Right cardiac atrium (tissue), 5 donors: Measurements from ENCODE around the gene BCL7C. TPM values are rescaled to one million over a fixed set of nuclear protein-coding genes. Genes with fewer than 3 reads are reported as not detected.
A peak's percentile ranks its signal among the peaks of the same experiment; 100 is the strongest.
"Not testable (repeated sequence)": the region's sequence is repeated elsewhere in the genome, so short reads cannot be mapped to it uniquely, and the experiment has no call there.

Experiments
- ATAC-seq, 2 donors: fragments of 200-7000 bp; cut with Tn5 transposase; one replicate each; pipeline versions ENCODE4 v1.8.0 to v1.9.1; 2020; ENCODE audit warnings: moderate library complexity in 2 of 2, mild to moderate bottlenecking in 1 of 2
- DNase-seq, 3 donors: peaks; one replicate each; pipeline ENCODE4 v3.0.0-alpha.2; 2020
- H3K27ac ChIP-seq: one replicate; pipeline ENCODE4 v1.5.1; 2013; ENCODE audit warnings: mild to moderate bottlenecking, low read length, control low read depth, moderate library complexity
- H3K27me3 ChIP-seq: one replicate; pipeline ENCODE4 v1.6.1; 2013; ENCODE audit not compliant: control insufficient read depth, insufficient read depth
- H3K4me1 ChIP-seq: one replicate; pipeline ENCODE4 v1.6.1; 2013; ENCODE audit warnings: low read length; ENCODE audit not compliant: control insufficient read depth, insufficient read depth
- H3K4me3 ChIP-seq: one replicate; pipeline ENCODE4 v1.5.1; 2013; ENCODE audit warnings: low read length, control low read depth
- H3K9me3 ChIP-seq: one replicate; pipeline ENCODE4 v1.6.1; 2013; ENCODE audit warnings: low read length; ENCODE audit not compliant: control insufficient read depth
- WGBS: extraction: QIAGEN DNeasy Blood & Tissue Kit; methylation state at CpG from one replicate; pipeline ENCODE4 v1.1.7; 2013; 5-methylcytosine and 5-hydroxymethylcytosine counted together
- intact Hi-C, 4 donors: fragments of 100-400 bp; cut with DNase I; formaldehyde crosslinking; loops; one replicate each; pipeline versions ENCODE4 v1.11.0 to v1.14.0; 2022 to 2023
- polyA plus RNA-seq: library from polyadenylated mRNA; stranded (reverse); fragments of 200-250 nt; gene quantifications from one replicate; pipeline ENCODE4 v1.2.3, GENCODE V29; 2013
- total RNA-seq, 4 donors: library from RNA; stranded (reverse); fragmentation: NEBNext Ultra II Directional; extraction: Animal tissue kit (Norgen Biotek cat#: 25700); gene quantifications; one replicate each; pipeline ENCODE4 v1.2.1, GENCODE V29; 2021
- donor health status: healthy with polysubstance abuse.
- donor health status: DM: no; HTN: yes; CAD: no.
- donor health status: DM: no; HTN: no; CAD: no.
- donor health status: DM: no; HTN: yes; CAD: no; lungs with severe emphysema.
- donor health status: DM: yes; HTN: yes; CAD: no.

Gene BCL7C
- total and polyA plus RNA-seq, 5 donors = 20.6 to 31.7 (median 29.2) TPM

DNA sequence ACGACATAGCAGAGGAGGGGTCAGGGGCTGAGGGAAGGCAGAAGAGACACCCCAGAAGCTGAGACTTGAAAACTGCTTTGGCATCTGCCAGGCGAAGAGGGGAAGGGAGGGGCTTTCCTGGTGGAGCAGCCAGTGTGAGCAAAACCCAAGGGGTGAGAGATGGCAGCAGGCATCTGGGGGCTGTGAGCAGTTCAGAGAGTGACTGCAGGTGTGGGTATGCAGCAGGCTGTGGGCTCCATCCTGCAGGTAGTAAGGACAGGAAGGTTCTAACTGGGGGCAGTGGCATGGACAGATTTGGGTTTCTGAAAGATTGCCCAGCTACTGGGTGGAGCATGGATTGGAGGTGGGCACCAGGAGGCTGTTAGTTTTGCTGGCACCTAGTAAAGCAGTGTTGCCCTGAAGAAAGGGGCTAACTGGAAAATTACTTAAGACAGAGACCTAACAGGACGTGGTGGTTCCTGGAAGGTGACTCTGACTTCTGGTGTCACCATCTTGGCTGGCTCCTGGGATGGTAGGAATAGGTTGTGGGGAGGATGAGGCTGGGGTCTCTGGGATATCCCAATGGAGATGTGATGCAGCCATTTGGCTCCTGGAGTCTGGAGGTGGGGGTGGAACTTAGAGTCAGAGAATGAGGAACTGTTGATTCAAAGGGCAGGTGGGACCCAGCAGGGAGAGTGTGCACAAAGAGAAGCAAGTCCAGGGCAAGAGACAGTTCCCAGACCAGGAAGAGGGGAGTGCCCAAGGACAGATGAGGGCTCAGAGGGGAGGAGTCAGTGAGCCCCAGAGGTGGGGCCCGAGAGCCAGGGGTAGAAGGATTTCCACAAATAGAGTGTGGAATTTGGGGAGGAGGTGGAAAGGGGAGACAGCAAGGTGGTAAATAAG lies 11.2 kb downstream of the BCL7C start:
- WGBS = 68% methylated on average over 4 of the region's 4 CpGs
- Histone ChIP-seq H3K4me3 (no peak overlapping the region), H3K27ac (no peak overlapping the region), H3K4me1 (no peaks in the 10 kb centered on the region), H3K9me3 (no peaks in the 10 kb centered on the region), H3K27me3 (no peaks in the 10 kb centered on the region)
- intact Hi-C loops = no loop called here
- ATAC-seq (no peak), DNase-seq (peak in 1 of 3 donors; percentile 21)

DNA sequence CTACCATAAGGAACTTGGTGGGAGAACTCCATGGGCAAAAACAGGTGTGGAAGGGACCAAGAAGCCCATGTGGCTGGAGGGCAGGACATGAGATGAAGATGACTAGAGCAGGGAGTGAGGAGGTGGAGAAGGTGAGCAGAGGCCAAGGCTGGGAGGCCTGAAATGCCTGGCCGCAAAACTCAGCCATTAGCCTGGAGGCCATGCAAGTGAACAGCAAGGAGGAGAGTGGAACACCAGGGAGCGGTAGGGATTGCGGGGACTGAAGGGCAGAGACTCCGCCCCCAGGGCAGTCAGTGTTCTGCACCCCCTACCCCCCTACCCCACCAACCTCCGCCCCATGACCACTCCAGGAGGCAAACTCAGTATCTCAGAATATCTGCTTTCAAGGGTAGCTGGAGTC lies 17.0 kb downstream of the BCL7C start:
- DNase-seq = no peak
- H3K27ac ChIP-seq = peak overlapping the region; percentile 63
- peak overlapping the region; percentile 86 for H3K4me3 ChIP-seq
- H3K27me3 ChIP-seq = no peaks in the 10 kb centered on the region
- WGBS = 78% methylated on average over 5 of the region's 5 CpGs
- no peaks in the 10 kb centered on the region for H3K9me3 ChIP-seq
- intact Hi-C loops = loop anchor here in 1 of 4 donors (10.0 kb wide), 1 partner anchor 62 kb away; no protein-coding TSS in a partner anchor
- H3K4me1 ChIP-seq = peaks cover 6% of the 10 kb centered on the region
- ATAC-seq = no peak

DNA sequence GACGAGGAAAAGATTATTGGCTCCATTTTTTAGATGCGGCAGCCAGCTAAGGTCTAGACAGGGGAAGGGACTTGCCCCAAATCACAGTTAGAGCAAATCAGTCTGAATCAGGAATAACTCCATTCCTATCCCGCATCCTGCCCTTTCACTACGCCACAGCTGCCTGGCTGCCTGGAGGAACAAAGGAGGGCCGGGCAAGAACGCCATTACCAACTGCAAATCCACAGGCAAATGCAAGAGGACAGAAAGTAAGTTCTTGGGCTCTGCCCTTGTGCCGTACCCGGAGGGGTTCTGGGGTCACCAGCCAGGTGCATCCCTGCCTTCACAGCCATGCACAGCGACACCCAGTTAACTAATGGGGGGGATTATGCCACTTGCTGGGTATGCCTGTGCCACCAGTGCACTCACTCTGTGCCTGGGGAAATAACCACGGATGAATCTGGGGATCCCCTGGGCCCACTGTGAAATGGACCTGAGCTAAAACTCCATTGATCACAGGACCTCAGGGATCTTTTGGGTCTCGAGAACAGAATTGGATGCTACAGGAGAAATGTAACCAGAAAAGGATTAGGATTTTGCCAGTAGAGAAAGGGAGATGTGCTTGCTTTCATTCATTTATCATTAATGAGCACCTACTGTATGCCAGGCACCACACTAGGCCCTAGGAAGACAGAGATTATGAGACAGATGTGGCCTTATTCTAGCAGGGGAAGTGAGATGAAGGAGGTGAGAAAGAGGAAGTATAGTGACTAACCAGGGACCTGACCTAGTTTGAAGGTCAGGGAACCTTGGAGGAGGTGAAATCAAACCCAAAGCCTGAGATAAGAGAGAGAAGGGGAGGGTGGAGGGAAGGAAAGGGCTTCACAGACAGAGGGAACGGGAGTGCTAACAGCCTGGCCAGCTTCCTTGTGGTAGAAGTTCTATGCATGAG lies 17.7 kb downstream of the BCL7C start:
- no peak for ATAC-seq
- WGBS = 11% methylated on average over 12 of the region's 12 CpGs
- intact Hi-C loops = loop anchor here in 1 of 4 donors (10.0 kb wide), 1 partner anchor 61 kb away; no protein-coding TSS in a partner anchor

DNA sequence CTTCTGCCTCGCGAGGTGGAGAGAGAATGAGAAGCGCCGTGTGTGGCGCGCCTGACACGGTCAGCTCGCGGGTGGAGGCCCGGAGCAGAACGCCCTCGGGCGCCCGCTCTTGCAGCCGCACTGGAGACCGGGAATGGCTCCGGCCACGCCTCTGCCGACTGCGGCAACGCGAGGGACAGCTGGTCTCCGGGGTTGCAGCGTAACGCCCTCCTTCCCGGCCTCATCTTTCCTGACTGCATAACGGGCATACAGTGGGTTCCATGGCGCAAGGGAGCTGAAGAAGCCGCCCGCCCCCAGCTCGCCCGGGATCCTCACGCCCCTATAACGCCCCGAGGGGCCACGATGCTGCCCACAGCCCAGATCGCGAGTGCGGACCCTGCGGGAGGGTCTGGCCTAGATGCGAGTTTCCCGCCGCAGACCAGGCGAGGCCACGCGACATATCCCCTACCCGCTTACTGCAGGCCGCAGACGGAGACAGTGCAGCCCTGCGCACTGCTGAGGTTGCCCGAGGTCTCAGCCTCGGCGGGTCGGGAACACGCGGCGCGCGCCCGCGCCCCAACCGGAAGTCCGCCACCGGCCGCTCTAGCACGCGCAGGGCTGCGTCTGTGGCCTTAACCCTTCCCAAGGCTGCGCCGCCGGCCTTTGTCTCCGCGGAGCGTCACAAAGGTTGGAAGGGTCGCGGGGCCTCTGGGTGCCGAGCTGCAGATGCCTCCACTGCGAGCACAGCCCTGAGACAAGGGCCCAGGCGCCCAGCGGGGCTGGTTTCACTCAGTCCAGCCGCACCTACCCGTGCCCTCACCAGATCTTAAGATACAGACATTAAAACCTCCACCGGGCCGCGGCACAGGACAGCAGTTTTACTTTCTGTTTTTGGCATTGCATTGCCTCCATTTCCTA lies 18.8 kb downstream of the BCL7C start:
- intact Hi-C loops = loop anchor here in 1 of 4 donors (10.0 kb wide), 1 partner anchor 60 kb away; no protein-coding TSS in a partner anchor

More for the DNA sequence above, 17.7 kb downstream of the BCL7C start:
- Histone ChIP-seq H3K9me3 (no peaks in the 10 kb centered on the region), H3K4me1 (peaks cover 6% of the 10 kb centered on the region), H3K27me3 (no peaks in the 10 kb centered on the region), H3K27ac (peak overlapping the region; percentile 94), H3K4me3 (peak overlapping the region; percentile 86)
- DNase-seq = no peak

DNA sequence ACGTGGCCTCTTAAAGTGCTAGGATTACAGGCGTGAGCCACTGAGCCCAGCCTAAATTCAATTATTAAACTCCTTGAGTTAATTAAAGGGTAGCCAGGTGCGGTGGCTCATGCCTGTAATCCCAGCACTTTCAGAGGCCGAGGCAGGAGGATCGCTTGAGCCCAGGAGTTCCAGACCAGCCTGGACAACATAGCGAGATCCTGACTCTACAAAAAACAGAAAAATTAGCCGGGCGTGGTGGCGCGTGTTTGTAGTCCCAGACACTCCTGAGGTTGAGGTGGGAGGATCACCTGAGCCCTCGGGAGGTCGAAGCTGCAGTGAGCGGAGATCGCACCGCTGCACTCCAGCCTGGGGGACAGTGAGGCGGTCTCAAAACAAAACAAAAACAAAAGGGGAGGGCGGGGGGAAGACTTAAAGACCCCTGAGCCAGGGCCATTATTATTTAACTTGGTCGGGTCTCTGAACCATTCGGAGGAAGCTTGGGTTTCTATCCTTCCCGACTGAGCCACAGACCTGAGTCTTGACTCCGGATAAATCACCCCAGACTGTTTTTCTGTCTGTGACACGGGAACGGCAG lies 19.5 kb downstream of the BCL7C start:
- ATAC-seq (no peak), DNase-seq (no peak)
- Histone ChIP-seq H3K4me3 (peak overlapping the region; percentile 86), H3K9me3 (no peaks in the 10 kb centered on the region), H3K27me3 (no peaks in the 10 kb centered on the region), H3K27ac (peak overlapping the region; percentile 94), H3K4me1 (peaks cover 6% of the 10 kb centered on the region)
- intact Hi-C loops = loop anchor here in 1 of 4 donors (10.0 kb wide), 1 partner anchor 60 kb away; no protein-coding TSS in a partner anchor
- 24% methylated on average over 23 of the region's 23 CpGs for WGBS

More for the DNA sequence above, 18.8 kb downstream of the BCL7C start:
- Histone ChIP-seq H3K27me3 (no peaks in the 10 kb centered on the region), H3K4me3 (peak overlapping the region; percentile 86), H3K4me1 (peaks cover 6% of the 10 kb centered on the region), H3K27ac (peak overlapping the region; percentile 94), H3K9me3 (no peaks in the 10 kb centered on the region)
- ATAC-seq = peak; percentile 99
- DNase-seq = peak; percentile 94 to 97 (median 97)
- under 1% methylated on average over 85 of the region's 85 CpGs for WGBS

DNA sequence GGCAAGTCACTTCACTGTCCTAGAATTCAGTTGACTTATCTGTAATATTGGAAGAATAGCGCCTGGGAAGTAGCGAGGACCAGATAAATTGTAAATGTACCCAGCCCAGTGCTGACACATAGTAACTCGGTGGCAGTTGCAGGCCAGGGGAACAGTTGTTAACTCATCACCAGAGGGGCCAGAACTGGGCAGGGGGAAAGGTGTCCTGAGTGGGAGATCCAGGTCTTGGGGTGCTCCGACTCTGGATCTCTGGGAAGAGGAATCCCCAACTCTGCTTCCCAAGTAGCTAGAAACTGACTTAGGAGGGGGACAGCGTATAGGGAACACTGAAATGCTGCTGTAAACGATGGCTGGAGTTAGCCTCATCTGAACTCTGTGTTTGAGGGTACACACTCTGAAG lies 23.0 kb downstream of the BCL7C start:
- intact Hi-C loops = loop anchor here in 1 of 4 donors (10.0 kb wide), 1 partner anchor 56 kb away; no protein-coding TSS in a partner anchor

DNA sequence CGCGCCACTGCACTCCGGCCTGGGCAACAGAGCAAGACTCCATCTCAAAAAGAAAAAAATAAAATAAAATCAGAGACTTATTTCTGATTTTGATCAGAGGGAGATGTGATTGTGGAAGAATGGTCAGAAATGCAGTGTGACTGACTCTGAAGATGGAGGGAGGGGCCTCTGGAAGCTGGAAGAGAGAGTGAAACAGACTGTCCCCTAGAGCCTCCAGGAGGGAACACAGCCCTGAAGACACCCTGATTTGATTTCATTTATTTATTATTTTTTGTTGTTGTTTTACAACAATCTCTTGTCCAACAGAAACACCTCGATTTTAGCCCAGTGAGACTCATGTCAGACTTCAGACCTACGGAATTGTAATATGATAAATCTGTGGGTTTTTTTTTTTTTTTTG lies 26.1 kb downstream of the BCL7C start:
- no peak for DNase-seq
- Histone ChIP-seq H3K4me3 (no peak overlapping the region), H3K4me1 (no peaks in the 10 kb centered on the region), H3K27ac (no peak overlapping the region), H3K27me3 (no peaks in the 10 kb centered on the region), H3K9me3 (no peaks in the 10 kb centered on the region)
- ATAC-seq = no peak
- intact Hi-C loops = no loop called here
- 88% methylated on average over 5 of the region's 5 CpGs for WGBS

More for the DNA sequence above, 23.0 kb downstream of the BCL7C start:
- Histone ChIP-seq H3K4me1 (no peaks in the 10 kb centered on the region), H3K9me3 (no peaks in the 10 kb centered on the region), H3K27me3 (no peaks in the 10 kb centered on the region), H3K4me3 (no peak overlapping the region), H3K27ac (no peak overlapping the region)
- 89% methylated on average over 6 of the region's 6 CpGs for WGBS
- ATAC-seq = no peak
- DNase-seq = no peak

DNA sequence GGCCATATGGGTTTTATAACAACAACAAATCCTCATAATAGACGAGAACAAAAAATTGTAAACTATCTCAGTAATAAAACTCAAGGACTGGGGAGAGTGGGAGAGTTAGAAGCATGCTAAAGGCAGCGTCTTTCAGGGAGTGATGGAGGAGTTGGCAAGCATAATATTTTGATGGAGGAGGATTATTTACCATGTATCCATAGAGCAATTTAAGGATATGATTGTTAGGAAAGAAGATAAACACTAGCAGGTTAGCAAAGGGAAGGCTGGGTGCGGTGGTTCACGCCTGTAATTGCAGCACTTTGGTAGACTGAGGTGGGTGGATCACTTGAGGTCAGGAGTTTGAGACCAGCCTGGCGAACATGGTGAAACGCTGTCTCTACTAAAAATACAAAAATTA lies 27.8 kb downstream of the BCL7C start:
- DNase-seq (no peak), ATAC-seq (no peak)
- intact Hi-C loops = no loop called here
- Histone ChIP-seq H3K9me3 (no peaks in the 10 kb centered on the region), H3K27ac (no peak overlapping the region), H3K27me3 (no peaks in the 10 kb centered on the region), H3K4me1 (no peaks in the 10 kb centered on the region), H3K4me3 (no peak overlapping the region)
- 78% methylated on average over 6 of the region's 6 CpGs for WGBS

DNA sequence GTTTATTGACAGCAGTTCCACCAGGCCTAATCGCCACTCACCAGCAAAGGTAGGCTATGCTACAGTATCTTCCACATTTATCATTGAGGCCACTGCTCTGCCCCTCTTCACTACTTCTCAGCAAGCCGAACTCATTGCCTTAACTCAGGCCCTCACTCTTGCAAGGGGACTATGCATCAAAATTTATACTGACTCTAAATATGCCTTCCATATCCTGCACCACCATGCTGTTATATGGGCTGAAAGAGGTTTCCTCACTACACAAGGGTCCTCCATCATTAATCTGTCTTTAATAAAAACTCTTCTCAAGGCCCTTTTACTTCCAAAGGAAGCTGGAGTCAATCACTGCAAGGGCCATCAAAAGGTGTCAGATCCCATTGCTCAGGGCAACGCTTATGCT lies 30.7 kb downstream of the BCL7C start:
- H3K4me1 ChIP-seq, ATAC-seq, H3K27ac ChIP-seq, DNase-seq, intact Hi-C loops, H3K27me3 ChIP-seq, H3K9me3 ChIP-seq, H3K4me3 ChIP-seq: not testable (repeated sequence)
- WGBS = 83% methylated on average over 3 of the region's 3 CpGs

DNA sequence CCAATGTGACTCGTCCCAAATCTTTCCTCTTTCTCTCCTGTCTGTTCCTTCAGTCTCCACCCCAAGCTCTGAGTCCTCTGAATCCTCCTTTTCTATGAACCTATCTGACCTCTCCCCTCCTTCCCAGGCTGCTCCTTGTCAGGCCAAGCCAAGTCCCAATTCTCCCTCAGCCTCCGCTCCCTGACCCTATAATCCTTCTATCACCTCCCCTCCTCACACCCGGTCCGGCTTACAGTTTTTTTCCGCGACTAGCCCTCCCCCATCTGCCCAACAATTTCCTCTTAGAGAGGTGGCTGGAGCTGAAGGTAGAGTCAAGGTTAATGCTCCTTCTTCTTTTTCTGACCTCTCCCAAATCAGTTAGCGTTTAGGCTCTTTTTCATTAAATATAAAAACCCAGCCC lies 33.1 kb downstream of the BCL7C start:
- 81% methylated on average over 7 of the region's 7 CpGs for WGBS
- not testable (repeated sequence) for H3K27me3 ChIP-seq

More for the DNA sequence above, 33.1 kb downstream of the BCL7C start:
- H3K4me3 ChIP-seq, ATAC-seq, H3K27ac ChIP-seq, DNase-seq, H3K4me1 ChIP-seq, H3K9me3 ChIP-seq, intact Hi-C loops: not testable (repeated sequence)
